Esophagus muscularis mucosa (tissue), 4 donors: Measurements from ENCODE around the gene AMIGO1. TPM values are rescaled to one million over a fixed set of nuclear protein-coding genes. Genes with fewer than 3 reads are reported as not detected.

Experiments used
- DNase-seq: peaks from one replicate; pipeline ENCODE4 v3.0.0-alpha.2; 2017; ENCODE audit errors: extremely low spot score
- H3K27ac ChIP-seq, 4 donors: fragments of 200-600 bp; sonication (generic); replicated peaks in 1 of 4; 1 replicate in 3 of 4; 2 replicates in 1 of 4; pipeline ENCODE4 v1.5.1; 2016 to 2019; ENCODE audit warnings: mild to moderate bottlenecking in 1 of 4
- H3K27me3 ChIP-seq, 4 donors: fragments of 200-600 bp; sonication (generic); one replicate each; pipeline versions ENCODE4 v1.5.1 to v1.6.0; 2016 to 2019
- H3K36me3 ChIP-seq, 4 donors: fragments of 200-600 bp; sonication (generic); one replicate each; pipeline ENCODE4 v1.5.1; 2016 to 2019
- H3K4me1 ChIP-seq, 4 donors: fragments of 200-600 bp; sonication (generic); one replicate each; pipeline ENCODE4 v1.5.1; 2016 to 2019
- H3K4me3 ChIP-seq, 4 donors: fragments of 200-600 bp; sonication (generic); 1 replicate in 2 of 4; 2 replicates in 2 of 4; pipeline ENCODE4 v1.5.1; 2016 to 2019; ENCODE audit warnings: mild to moderate bottlenecking in 4 of 4, moderate library complexity in 1 of 4
- H3K9me3 ChIP-seq, 4 donors: fragments of 200-600 bp; sonication (generic); 1 replicate in 3 of 4; 2 replicates in 1 of 4; pipeline ENCODE4 v1.5.1; 2016 to 2019
- CTCF ChIP-seq, 3 experiments: fragments of 200-600 bp in 2 of 3; fragments of 450-650 bp in 1 of 3; sonication (generic) in 2 of 3; IDR thresholded peaks; one replicate each; pipeline ENCODE4 v1.5.1; 2017 to 2019; ENCODE audit warnings: antibody characterized with exemption in 3 of 3, mild to moderate bottlenecking in 2 of 3, moderate library complexity in 1 of 3
- EP300 ChIP-seq: sonication (generic); formaldehyde crosslinking; IDR thresholded peaks from one replicate; pipeline ENCODE4 v1.6.1; 2017; ENCODE audit warnings: antibody characterized with exemption
- POLR2A ChIP-seq: fragments of 450-650 bp; IDR thresholded peaks from one replicate; pipeline ENCODE4 v1.6.1; 2017; ENCODE audit warnings: antibody characterized with exemption, moderate library complexity, mild to moderate bottlenecking, low read depth
- POLR2AphosphoS5 ChIP-seq, 2 donors: sonication (generic); formaldehyde crosslinking; IDR thresholded peaks; one replicate each; pipeline ENCODE4 v1.6.1; 2017; ENCODE audit warnings: antibody characterized with exemption in 2 of 2
- WGBS: methylation state at CpG from one replicate; pipeline ENCODE4 v1.1.5; 2018; 5-methylcytosine and 5-hydroxymethylcytosine counted together
- intact Hi-C: fragments of 100-400 bp; cut with DNase I; formaldehyde crosslinking; loops from one replicate; pipeline ENCODE4 v1.15.1; 2023
- total RNA-seq, 4 donors: library from RNA; depleted of rRNA; stranded (reverse); fragments of >200 nt; gene quantifications; one replicate each; pipeline versions ENCODE4 v1.1.0 to v1.2.1, GENCODE V29; 2016

AMIGO1 gene
- total RNA-seq, 4 donors from 2014 or later = 8.4 to 23.7 (median 14.0) TPM

- H3K4me3 ChIP-seq = peak overlapping the region; percentile 86 to 96 (median 92)
- DNase-seq = no peak
- intact Hi-C loops = loop anchor here (2.0 to 10.0 kb wide), 3 partner anchors 73 to 437 kb away; partner anchors contain the start of gene AHCYL1
- peaks cover 21 to 52% (median 47%) of the 10 kb centered on the region in 4 donors for H3K4me1 ChIP-seq
- TF ChIP-seq POLR2A (no peak), CTCF (IDR thresholded peaks at IDR 0.05) (no peak), POLR2AphosphoS5 (IDR thresholded peaks at IDR 0.05) (no peak), EP300 (no peak)
- 20% methylated on average over 20 of the region's 22 CpGs for WGBS
- no peaks in the 10 kb centered on the region for H3K36me3 ChIP-seq
- peaks cover 0 to 5% (median 0%) of the 10 kb centered on the region in 4 donors for H3K27me3 ChIP-seq
- H3K27ac ChIP-seq = peak overlapping the region; percentile 94 to 96 (median 96)
- no peaks in the 10 kb centered on the region for H3K9me3 ChIP-seq
These were observed 38.2 kb upstream of the AMIGO1 start for GRCh38 chr1:109547463-109548320.

GRCh38 chr1:109546311-109547109 is 37.0 kb upstream of the AMIGO1 start:
- TF ChIP-seq CTCF (IDR thresholded peaks at IDR 0.05) (peak; percentile 86 to 94 (median 88)), EP300 (no peak), POLR2AphosphoS5 (IDR thresholded peaks at IDR 0.05) (peak; percentile 44 to 72)
- Histone ChIP-seq H3K4me3 (peak overlapping the region; percentile 29 to 96 (median 91)), H3K27ac (peak overlapping the region; percentile 94 to 96 (median 96)), H3K9me3 (no peaks in the 10 kb centered on the region), H3K36me3 (no peaks in the 10 kb centered on the region), H3K27me3 (peaks cover 0 to 5% (median 0%) of the 10 kb centered on the region in 4 donors), H3K4me1 (peaks cover 21 to 41% (median 40%) of the 10 kb centered on the region in 4 donors)
- 36% methylated on average over 5 of the region's 5 CpGs for WGBS
- intact Hi-C loops = loop anchor here (2.0 to 10.0 kb wide), 2 partner anchors 226 to 438 kb away; partner anchors contain the start of gene AHCYL1
- no peak for DNase-seq

GRCh38 chr1:109543988-109544735 is 34.6 kb upstream of the AMIGO1 start:
- 65% methylated on average over 6 of the region's 14 CpGs for WGBS
- no peak for DNase-seq
- TF ChIP-seq POLR2A (no peak), CTCF (IDR thresholded peaks at IDR 0.05) (no peak), EP300 (no peak), POLR2AphosphoS5 (IDR thresholded peaks at IDR 0.05) (no peak)

GRCh38 chr1:109543283-109543987 is 33.9 kb upstream of the AMIGO1 start:
- peaks cover 0 to 5% (median 0%) of the 10 kb centered on the region in 4 donors for H3K27me3 ChIP-seq
- DNase-seq = no peak
- H3K4me1 ChIP-seq = peaks cover 12 to 16% (median 15%) of the 10 kb centered on the region in 4 donors
- no peaks in the 10 kb centered on the region for H3K9me3 ChIP-seq
- H3K36me3 ChIP-seq = no peaks in the 10 kb centered on the region
- intact Hi-C loops = loop anchor here (5.0 to 10.0 kb wide), 2 partner anchors 214 to 441 kb away; partner anchors contain the start of gene AHCYL1
- WGBS = 90% methylated on average over 24 of the region's 24 CpGs
- H3K4me3 ChIP-seq = no peak overlapping the region
- no peak overlapping the region for H3K27ac ChIP-seq
- TF ChIP-seq POLR2A (no peak), EP300 (no peak), POLR2AphosphoS5 (IDR thresholded peaks at IDR 0.05) (no peak), CTCF (IDR thresholded peaks at IDR 0.05) (no peak)

More at GRCh38 chr1:109543988-109544735, 34.6 kb upstream of the AMIGO1 start:
- H3K27ac ChIP-seq = no peak overlapping the region
- intact Hi-C loops = loop anchor here (5.0 to 10.0 kb wide), 2 partner anchors 213 to 441 kb away; partner anchors contain the start of gene AHCYL1
- peaks cover 0 to 5% (median 0%) of the 10 kb centered on the region in 4 donors for H3K27me3 ChIP-seq
- H3K4me1 ChIP-seq = peaks cover 12 to 19% (median 17%) of the 10 kb centered on the region in 4 donors
- no peak overlapping the region for H3K4me3 ChIP-seq
- no peaks in the 10 kb centered on the region for H3K36me3 ChIP-seq
- H3K9me3 ChIP-seq = no peaks in the 10 kb centered on the region
